ENCODE data around the gene CCDC92. TPM values are rescaled to one million over a fixed set of nuclear protein-coding genes. Genes with fewer than 3 reads are reported as not detected.

The CCDC92 gene
- total and polyA plus RNA-seq, 2 donors (not counting 3 experiments of a cell fraction or from before 2014, with no cell fraction given), result 41.2 to 41.6 TPM

GRCh38 chr12:123995023-123995748 is 22.6 kb upstream of the CCDC92 start:
- TF ChIP-seq EZH2 (IDR thresholded peaks at IDR 0.05; ENCODE audit: borderline replicate concordance, low read depth, low read length, severe bottlenecking), result no peak
- TF ChIP-seq CTCF (IDR thresholded peaks at IDR 0.05; ENCODE audit: extremely low read depth in 1 of 2, insufficient read depth in 1 of 2, low read depth in 1 of 2, low read length in 2 of 2), result no peak
- no peak for TF ChIP-seq JUN (IDR thresholded peaks at IDR 0.05; ENCODE audit: borderline replicate concordance, insufficient read depth, insufficient read length, low read depth)
- no peak for TF ChIP-seq POLR2AphosphoS5 (IDR thresholded peaks at IDR 0.05; ENCODE audit: insufficient read depth, low read depth, low read length)
- TF ChIP-seq POLR2A (IDR thresholded peaks at IDR 0.05; ENCODE audit: low read depth, low read length), result no peak
- TF ChIP-seq MYC (IDR thresholded peaks at IDR 0.05; ENCODE audit: low read depth, low read length), result no peak
- TF ChIP-seq MAX (IDR thresholded peaks at IDR 0.05; ENCODE audit: insufficient read depth, insufficient read length), result no peak
- no peak for TF ChIP-seq GATA2 (IDR thresholded peaks at IDR 0.05; ENCODE audit: insufficient read depth, insufficient read length, low read depth, low read length)
- TF ChIP-seq FOS (IDR thresholded peaks at IDR 0.05; ENCODE audit: borderline replicate concordance, insufficient read depth, low read length), result no peak
- peak; percentile 42 for FAIRE-seq
- Histone ChIP-seq H4K20me1 (replicated peaks; ENCODE audit: control insufficient read depth, extremely low read depth, insufficient read depth, low read length) (no peaks in the 10 kb centered on the region), H3K4me2 (ENCODE audit: insufficient read depth, low read length) (no peak overlapping the region), H2AFZ (ENCODE audit: low read depth, low read length) (no peak overlapping the region), H3K36me3 (ENCODE audit: control insufficient read depth in 2 of 2, extremely low read depth in 1 of 2, insufficient read depth in 2 of 2, low read length in 2 of 2) (peaks cover 9 to 11% of the 10 kb centered on the region in 2 experiments), H3K79me2 (ENCODE audit: control insufficient read depth, insufficient read depth, low read length) (peaks cover 11% of the 10 kb centered on the region), H3K27ac (ENCODE audit: insufficient read depth, low read depth, low read length) (no peak overlapping the region), H3K9me3 (replicated peaks; ENCODE audit: control insufficient read depth, insufficient read depth, low read length) (no peaks in the 10 kb centered on the region), H3K9me1 (replicated peaks; ENCODE audit: control insufficient read depth, extremely low read depth, insufficient read depth, low read length) (no peaks in the 10 kb centered on the region), H3K9ac (replicated peaks; ENCODE audit: extremely low read depth, insufficient read depth, low read length) (no peak overlapping the region), H3K27me3 (ENCODE audit: control insufficient read depth in 2 of 2, insufficient read depth in 2 of 2, low read length in 2 of 2) (no peaks in the 10 kb centered on the region), H3K4me3 (replicated peaks in 1 of 3; ENCODE audit: insufficient read depth in 1 of 3, low read depth in 1 of 3, low read length in 3 of 3) (no peak overlapping the region), H3K4me1 (ENCODE audit: control insufficient read depth, extremely low read depth, insufficient read depth, low read length) (peaks cover 16% of the 10 kb centered on the region)
- dilution Hi-C loops (cut with MboI; ENCODE audit: extremely low pct_ligation_motif_present, low sequenced_read_pairs), result no loop called here
- intact Hi-C loops (cut with micrococcal nuclease), result no loop called here
- peak; percentile 24 for DNase-seq (ENCODE audit: low read depth, low spot score)
- POLR2A ChIA-PET, result interaction anchor here (0.5 to 0.6 kb wide), 2 partner anchors 23 to 24 kb away, joined by 5 to 7 read pairs; partner anchors contain the start of gene CCDC92
- CTCF ChIA-PET, result interaction anchor here (0.6 to 1.9 kb wide), 7 partner anchors 9 to 262 kb away, joined by 3 to 10 read pairs (median 6); no protein-coding TSS in a partner anchor
- BruUV-seq (replicated peaks), result no TSS peak
